Dermis blood vessel endothelial cell (primary cell): Measurements from ENCODE around the gene RGS6. TPM values are rescaled to one million over a fixed set of nuclear protein-coding genes. Genes with fewer than 3 reads are reported as not detected.

Source experiments
- DNase-seq: peaks from one replicate; pipeline ENCODE4 v3.0.0; 2010
- total RNA-seq: library from RNA; depleted of rRNA; stranded (reverse); fragments of >200 nt; gene quantifications from 2 replicates; pipeline ENCODE4 v1.2.3, GENCODE V29; 2014

Gene RGS6
- total RNA-seq, 1 donor from 2014 or later, result not detected

GRCh38 chr14:72416081-72416849 is 484.0 kb downstream of the RGS6 start:
- DNase-seq, result no peak

GRCh38 chr14:72416892-72417291 is 484.7 kb downstream of the RGS6 start:
- no peak for DNase-seq

GRCh38 chr14:72418806-72419205 is 486.6 kb downstream of the RGS6 start:
- no peak for DNase-seq

GRCh38 chr14:72419226-72419775 is 487.1 kb downstream of the RGS6 start:
- no peak for DNase-seq

GRCh38 chr14:72420749-72421474 is 488.7 kb downstream of the RGS6 start:
- DNase-seq, result peak; percentile 78

- DNase-seq, result no peak
Measured at GRCh38 chr14:72423957-72424356, 491.7 kb downstream of the RGS6 start.

- no peak for DNase-seq
Measured at GRCh38 chr14:72430457-72430856, 498.2 kb downstream of the RGS6 start.

GRCh38 chr14:72432748-72433147 is 500.5 kb downstream of the RGS6 start:
- no peak for DNase-seq

- peak; percentile 8 for DNase-seq
Measured at GRCh38 chr14:72433511-72433910, 501.3 kb downstream of the RGS6 start.

GRCh38 chr14:72434856-72435255 is 502.6 kb downstream of the RGS6 start:
- no peak for DNase-seq

GRCh38 chr14:72439707-72440106 is 507.5 kb downstream of the RGS6 start:
- DNase-seq, result no peak

- no peak for DNase-seq
Measured at GRCh38 chr14:72443256-72443655, 511.0 kb downstream of the RGS6 start.

GRCh38 chr14:72443991-72444441 is 511.8 kb downstream of the RGS6 start:
- DNase-seq, result no peak

GRCh38 chr14:72444701-72445100 is 512.5 kb downstream of the RGS6 start:
- DNase-seq, result no peak

- DNase-seq, result no peak
Measured at GRCh38 chr14:72448212-72448611, 516.0 kb downstream of the RGS6 start.

GRCh38 chr14:72450473-72451044 is 518.3 kb downstream of the RGS6 start:
- peak; percentile 12 for DNase-seq

GRCh38 chr14:72451054-72451972 is 519.1 kb downstream of the RGS6 start:
- peak; percentile 50 for DNase-seq

GRCh38 chr14:72452774-72453173 is 520.5 kb downstream of the RGS6 start:
- no peak for DNase-seq

GRCh38 chr14:72454388-72455160 is 522.3 kb downstream of the RGS6 start:
- no peak for DNase-seq

GRCh38 chr14:72457641-72458040 is 525.4 kb downstream of the RGS6 start:
- DNase-seq, result no peak

- no peak for DNase-seq
Measured at GRCh38 chr14:72462056-72462455, 529.8 kb downstream of the RGS6 start.
